MCF 10A (cell line): ENCODE data around the gene NFIX. TPM values are rescaled to one million over a fixed set of nuclear protein-coding genes. Genes with fewer than 3 reads are reported as not detected.

Experiments
- BruUV-seq: library from RNA; stranded (reverse); fragments of 400-500 nt; replicated peaks from 2 replicates; lab custom pipeline; 2021; lab: Mats Ljungman, UMichigan
- CTCF ChIA-PET: fragments of 300-600 bp; sonication (Branson Sonifier 250); formaldehyde crosslinking; extraction: SDS; loops from one replicate; lab custom pipeline; 2021; ENCODE audit warnings: antibody characterized with exemption, inconsistent platforms; lab: Yijun Ruan, JAX
- POLR2A ChIA-PET: fragments of 300-600, 350-650 bp; sonication (Branson Sonifier 250); formaldehyde crosslinking; extraction: SDS; loops from one replicate; lab custom pipeline; 2020; ENCODE audit warnings: antibody characterized with exemption, inconsistent platforms; lab: Yijun Ruan, JAX
- DNase-seq: peaks from one replicate; pipeline ENCODE4 v3.0.0-alpha.2; 2018; ENCODE audit not compliant: unreplicated experiment
- H3K27ac Mint-ChIP-seq: one replicate; pipeline ENCODE4 v1.8.0; 2022; ENCODE audit warnings: mild to moderate bottlenecking, low read depth, mixed read lengths; ENCODE audit not compliant: unreplicated experiment
- H3K27me3 Mint-ChIP-seq: one replicate; pipeline ENCODE4 v1.8.0; 2022; ENCODE audit warnings: mixed read lengths; ENCODE audit not compliant: insufficient read depth, unreplicated experiment
- H3K36me3 Mint-ChIP-seq: one replicate; pipeline ENCODE4 v1.8.0; 2022; ENCODE audit warnings: mild to moderate bottlenecking, moderate library complexity, mixed read lengths; ENCODE audit not compliant: insufficient read depth, unreplicated experiment
- H3K4me1 Mint-ChIP-seq: one replicate; pipeline ENCODE4 v1.8.0; 2022; ENCODE audit warnings: mixed read lengths; ENCODE audit not compliant: insufficient read depth, unreplicated experiment
- H3K4me3 Mint-ChIP-seq: one replicate; pipeline ENCODE4 v1.8.0; 2022; ENCODE audit warnings: mild to moderate bottlenecking, moderate library complexity, mixed read lengths; ENCODE audit not compliant: unreplicated experiment
- H3K9me3 Mint-ChIP-seq: one replicate; pipeline ENCODE4 v1.8.0; 2022; ENCODE audit warnings: mixed read lengths; ENCODE audit not compliant: unreplicated experiment
- CTCF ChIP-seq: fragments of 200-600 bp; IDR thresholded peaks from one replicate; pipeline ENCODE4 v1.8.0; 2022; ENCODE audit warnings: antibody characterized with exemption, mild to moderate bottlenecking; ENCODE audit not compliant: unreplicated experiment
- intact Hi-C: fragments of 100-400 bp; cut with micrococcal nuclease; formaldehyde crosslinking; loops from 2 replicates; pipeline ENCODE4 v1.14.1; 2022
- total RNA-seq: library from RNA; stranded (reverse); gene quantifications from 2 replicates; pipeline ENCODE4 v1.2.3, GENCODE V29; 2022

The NFIX gene
- total RNA-seq, 1 experiment from 2014 or later: 27.2 TPM

GRCh38 chr19:13063461-13064091 is 68.3 kb downstream of the NFIX start:
- peaks cover 7% of the 10 kb centered on the region for H3K4me1 Mint-ChIP-seq
- H3K36me3 Mint-ChIP-seq: no peaks in the 10 kb centered on the region
- TF ChIP-seq CTCF: no peak
- H3K27ac Mint-ChIP-seq: no peak overlapping the region
- CTCF ChIA-PET: interaction anchor here (0.7 to 13.3 kb wide), 6 partner anchors 18 to 99 kb away, joined by 3 to 334 read pairs (median 12); no protein-coding TSS in a partner anchor
- no peaks in the 10 kb centered on the region for H3K9me3 Mint-ChIP-seq
- no peak for DNase-seq
- no peak overlapping the region for H3K4me3 Mint-ChIP-seq
- H3K27me3 Mint-ChIP-seq: no peaks in the 10 kb centered on the region
- intact Hi-C loops: loop anchor here (5.0 kb wide), 1 partner anchor 41 kb away; no protein-coding TSS in a partner anchor
- POLR2A ChIA-PET: interaction anchor here (0.6 kb wide), 1 partner anchor 50 kb away, joined by 3 read pairs; no protein-coding TSS in a partner anchor
- no TSS peak for BruUV-seq

- no peak overlapping the region for H3K27ac Mint-ChIP-seq
- POLR2A ChIA-PET: interaction anchor here (0.6 kb wide), 1 partner anchor 51 kb away, joined by 3 read pairs; no protein-coding TSS in a partner anchor
- CTCF ChIA-PET: interaction anchor here (0.8 to 13.3 kb wide), 5 partner anchors 18 to 99 kb away, joined by 3 to 334 read pairs (median 13); no protein-coding TSS in a partner anchor
- peaks cover 7% of the 10 kb centered on the region for H3K4me1 Mint-ChIP-seq
- no peak for TF ChIP-seq CTCF
- no TSS peak for BruUV-seq
- H3K36me3 Mint-ChIP-seq: no peaks in the 10 kb centered on the region
- no peak for DNase-seq
- no peaks in the 10 kb centered on the region for H3K27me3 Mint-ChIP-seq
- H3K4me3 Mint-ChIP-seq: no peak overlapping the region
- H3K9me3 Mint-ChIP-seq: no peaks in the 10 kb centered on the region
- intact Hi-C loops: loop anchor here (5.0 kb wide), 1 partner anchor 42 kb away; no protein-coding TSS in a partner anchor
Measured at GRCh38 chr19:13064092-13064489, 68.8 kb downstream of the NFIX start.

- no peak for DNase-seq
- Mint-ChIP-seq H3K27me3 (no peaks in the 10 kb centered on the region), H3K4me3 (no peak overlapping the region), H3K4me1 (peaks cover 1% of the 10 kb centered on the region), H3K27ac (no peak overlapping the region), H3K36me3 (no peaks in the 10 kb centered on the region), H3K9me3 (no peaks in the 10 kb centered on the region)
- no peak for TF ChIP-seq CTCF
- POLR2A ChIA-PET: no interaction called here
- CTCF ChIA-PET: interaction anchor here (1.2 to 2.4 kb wide), 2 partner anchors 28 to 89 kb away, joined by 3 to 13 read pairs; no protein-coding TSS in a partner anchor
- intact Hi-C loops: no loop called here
- no TSS peak for BruUV-seq
Measured at GRCh38 chr19:13066226-13066625, 71.0 kb downstream of the NFIX start.

- ChIA-PET POLR2A (no interaction called here), CTCF (interaction anchor here (0.6 to 1.6 kb wide), 4 partner anchors 15 to 102 kb away, joined by 3 to 9 read pairs (median 4); no protein-coding TSS in a partner anchor)
- no peaks in the 10 kb centered on the region for H3K27me3 Mint-ChIP-seq
- no peaks in the 10 kb centered on the region for H3K4me1 Mint-ChIP-seq
- intact Hi-C loops: no loop called here
- no peak overlapping the region for H3K4me3 Mint-ChIP-seq
- no TSS peak for BruUV-seq
- H3K36me3 Mint-ChIP-seq: no peaks in the 10 kb centered on the region
- no peak for TF ChIP-seq CTCF
- DNase-seq: no peak
- no peaks in the 10 kb centered on the region for H3K9me3 Mint-ChIP-seq
- H3K27ac Mint-ChIP-seq: peak overlapping the region; percentile 49
Measured at GRCh38 chr19:13066933-13067807, 71.9 kb downstream of the NFIX start.
